ENCODE results near the gene C1orf174. TPM values are rescaled to one million over a fixed set of nuclear protein-coding genes. Genes with fewer than 3 reads are reported as not detected.

Gene C1orf174
- total and polyA plus RNA-seq, 2 donors = 19.3 to 23.1 TPM

GRCh38 chr1:3912809-3913685 lies 13.0 kb upstream of the C1orf174 start:
- H3K27ac ChIP-seq (ENCODE audit: low read depth in 1 of 2, low read length in 1 of 2) = no peak overlapping the region
- H3K9me3 ChIP-seq (ENCODE audit: control insufficient read depth in 2 of 2, insufficient read depth in 1 of 2, low read length in 1 of 2) = no peaks in the 10 kb centered on the region
- H3K27me3 ChIP-seq (ENCODE audit: control insufficient read depth in 2 of 2, insufficient read depth in 1 of 2, low read length in 1 of 2) = peaks cover 0 to 20% of the 10 kb centered on the region in 2 donors
- no peak overlapping the region for H3K4me3 ChIP-seq (ENCODE audit: low read length in 2 of 2)
- DNase-seq (ENCODE audit: low read depth in 6 of 9, low spot score in 9 of 9) = no peak
- H3K36me3 ChIP-seq (ENCODE audit: control insufficient read depth in 2 of 2, insufficient read depth in 2 of 2, low read length in 1 of 2) = no peaks in the 10 kb centered on the region
- WGBS = 96% methylated on average over 23 of the region's 23 CpGs
- peaks cover 3 to 7% of the 10 kb centered on the region in 2 donors for H3K4me1 ChIP-seq (ENCODE audit: control insufficient read depth in 2 of 2, insufficient read depth in 2 of 2, low read length in 2 of 2)

GRCh38 chr1:3911981-3912808 lies 12.1 kb upstream of the C1orf174 start:
- Histone ChIP-seq H3K27me3 (ENCODE audit: control insufficient read depth in 2 of 2, insufficient read depth in 1 of 2, low read length in 1 of 2) (peaks cover 0 to 20% of the 10 kb centered on the region in 2 donors), H3K4me3 (ENCODE audit: low read length in 2 of 2) (no peak overlapping the region), H3K27ac (ENCODE audit: low read depth in 1 of 2, low read length in 1 of 2) (no peak overlapping the region), H3K36me3 (ENCODE audit: control insufficient read depth in 2 of 2, insufficient read depth in 2 of 2, low read length in 1 of 2) (no peaks in the 10 kb centered on the region), H3K9me3 (ENCODE audit: control insufficient read depth in 2 of 2, insufficient read depth in 1 of 2, low read length in 1 of 2) (no peaks in the 10 kb centered on the region), H3K4me1 (ENCODE audit: control insufficient read depth in 2 of 2, insufficient read depth in 2 of 2, low read length in 2 of 2) (peaks cover 3 to 7% of the 10 kb centered on the region in 2 donors)
- WGBS = 95% methylated on average over 38 of the region's 38 CpGs
- no peak for DNase-seq (ENCODE audit: low read depth in 6 of 9, low spot score in 9 of 9)

- H3K36me3 ChIP-seq (ENCODE audit: control insufficient read depth in 2 of 2, insufficient read depth in 2 of 2, low read length in 1 of 2) = no peaks in the 10 kb centered on the region
- H3K9me3 ChIP-seq (ENCODE audit: control insufficient read depth in 2 of 2, insufficient read depth in 1 of 2, low read length in 1 of 2) = no peaks in the 10 kb centered on the region
- peaks cover 6 to 8% of the 10 kb centered on the region in 2 donors for H3K4me1 ChIP-seq (ENCODE audit: control insufficient read depth in 2 of 2, insufficient read depth in 2 of 2, low read length in 2 of 2)
- no peak overlapping the region for H3K27ac ChIP-seq (ENCODE audit: low read depth in 1 of 2, low read length in 1 of 2)
- 25% methylated on average over 35 of the region's 35 CpGs for WGBS
- peak in 7 of 9 donors; percentile 37 to 83 (median 71) for DNase-seq (ENCODE audit: low read depth in 6 of 9, low spot score in 9 of 9)
- peaks cover 0 to 20% of the 10 kb centered on the region in 2 donors for H3K27me3 ChIP-seq (ENCODE audit: control insufficient read depth in 2 of 2, insufficient read depth in 1 of 2, low read length in 1 of 2)
- no peak overlapping the region for H3K4me3 ChIP-seq (ENCODE audit: low read length in 2 of 2)
Measured at GRCh38 chr1:3910857-3911845, 11.1 kb upstream of the C1orf174 start.

GRCh38 chr1:3910049-3910731 lies 10.1 kb upstream of the C1orf174 start:
- peaks cover 6 to 11% of the 10 kb centered on the region in 2 donors for H3K4me1 ChIP-seq (ENCODE audit: control insufficient read depth in 2 of 2, insufficient read depth in 2 of 2, low read length in 2 of 2)
- 91% methylated on average over 30 of the region's 30 CpGs for WGBS

GRCh38 chr1:3909615-3910014 lies 9.5 kb upstream of the C1orf174 start:
- Histone ChIP-seq H3K27me3 (ENCODE audit: control insufficient read depth in 2 of 2, insufficient read depth in 1 of 2, low read length in 1 of 2) (peaks cover 0 to 20% of the 10 kb centered on the region in 2 donors), H3K36me3 (ENCODE audit: control insufficient read depth in 2 of 2, insufficient read depth in 2 of 2, low read length in 1 of 2) (no peaks in the 10 kb centered on the region), H3K9me3 (ENCODE audit: control insufficient read depth in 2 of 2, insufficient read depth in 1 of 2, low read length in 1 of 2) (no peaks in the 10 kb centered on the region), H3K4me1 (ENCODE audit: control insufficient read depth in 2 of 2, insufficient read depth in 2 of 2, low read length in 2 of 2) (peaks cover 8 to 11% of the 10 kb centered on the region in 2 donors), H3K27ac (ENCODE audit: low read depth in 1 of 2, low read length in 1 of 2) (no peak overlapping the region), H3K4me3 (ENCODE audit: low read length in 2 of 2) (no peak overlapping the region)
- WGBS = 87% methylated on average over 7 of the region's 7 CpGs
- no peak for DNase-seq (ENCODE audit: low read depth in 6 of 9, low spot score in 9 of 9)

More at GRCh38 chr1:3910049-3910731, 10.1 kb upstream of the C1orf174 start:
- Histone ChIP-seq H3K4me3 (ENCODE audit: low read length in 2 of 2) (no peak overlapping the region), H3K9me3 (ENCODE audit: control insufficient read depth in 2 of 2, insufficient read depth in 1 of 2, low read length in 1 of 2) (no peaks in the 10 kb centered on the region), H3K36me3 (ENCODE audit: control insufficient read depth in 2 of 2, insufficient read depth in 2 of 2, low read length in 1 of 2) (no peaks in the 10 kb centered on the region), H3K27ac (ENCODE audit: low read depth in 1 of 2, low read length in 1 of 2) (no peak overlapping the region), H3K27me3 (ENCODE audit: control insufficient read depth in 2 of 2, insufficient read depth in 1 of 2, low read length in 1 of 2) (peaks cover 0 to 20% of the 10 kb centered on the region in 2 donors)
- DNase-seq (ENCODE audit: low read depth in 6 of 9, low spot score in 9 of 9) = no peak

- peaks cover 13 to 16% of the 10 kb centered on the region in 2 donors for H3K4me1 ChIP-seq (ENCODE audit: control insufficient read depth in 2 of 2, insufficient read depth in 2 of 2, low read length in 2 of 2)
- H3K27me3 ChIP-seq (ENCODE audit: control insufficient read depth in 2 of 2, insufficient read depth in 1 of 2, low read length in 1 of 2) = peaks cover 0 to 20% of the 10 kb centered on the region in 2 donors
- no peaks in the 10 kb centered on the region for H3K36me3 ChIP-seq (ENCODE audit: control insufficient read depth in 2 of 2, insufficient read depth in 2 of 2, low read length in 1 of 2)
- H3K4me3 ChIP-seq (ENCODE audit: low read length in 2 of 2) = no peak overlapping the region
- H3K9me3 ChIP-seq (ENCODE audit: control insufficient read depth in 2 of 2, insufficient read depth in 1 of 2, low read length in 1 of 2) = no peaks in the 10 kb centered on the region
- no peak for DNase-seq (ENCODE audit: low read depth in 6 of 9, low spot score in 9 of 9)
- 82% methylated on average over 17 of the region's 17 CpGs for WGBS
- no peak overlapping the region for H3K27ac ChIP-seq (ENCODE audit: low read depth in 1 of 2, low read length in 1 of 2)
Measured at GRCh38 chr1:3908886-3909517, 8.9 kb upstream of the C1orf174 start.

- no peak overlapping the region for H3K27ac ChIP-seq (ENCODE audit: low read depth in 1 of 2, low read length in 1 of 2)
- H3K36me3 ChIP-seq (ENCODE audit: control insufficient read depth in 2 of 2, insufficient read depth in 2 of 2, low read length in 1 of 2) = no peaks in the 10 kb centered on the region
- no peaks in the 10 kb centered on the region for H3K9me3 ChIP-seq (ENCODE audit: control insufficient read depth in 2 of 2, insufficient read depth in 1 of 2, low read length in 1 of 2)
- WGBS = 89% methylated on average over 22 of the region's 22 CpGs
- no peak overlapping the region for H3K4me3 ChIP-seq (ENCODE audit: low read length in 2 of 2)
- DNase-seq (ENCODE audit: low read depth in 6 of 9, low spot score in 9 of 9) = no peak
- peaks cover 26 to 29% of the 10 kb centered on the region in 2 donors for H3K4me1 ChIP-seq (ENCODE audit: control insufficient read depth in 2 of 2, insufficient read depth in 2 of 2, low read length in 2 of 2)
- H3K27me3 ChIP-seq (ENCODE audit: control insufficient read depth in 2 of 2, insufficient read depth in 1 of 2, low read length in 1 of 2) = peaks cover 0 to 20% of the 10 kb centered on the region in 2 donors
Measured at GRCh38 chr1:3907621-3908165, 7.6 kb upstream of the C1orf174 start.

All from thymus (tissue), 11 donors.